H9 (cell line): ENCODE results near the gene MDFIC. TPM values are rescaled to one million over a fixed set of nuclear protein-coding genes. Genes with fewer than 3 reads are reported as not detected.

Source experiments
- DNase-seq: peaks from one replicate; pipeline ENCODE4 v3.0.0-alpha.2; 2017
- H2AFZ ChIP-seq: one replicate; pipeline ENCODE4 v1.6.1; 2013; ENCODE audit warnings: mild to moderate bottlenecking, low read length, control low read depth, moderate library complexity
- H2AK5ac ChIP-seq: 2 replicates; pipeline ENCODE4 v1.6.1; 2013; ENCODE audit warnings: low read length, control low read depth, mixed read lengths; ENCODE audit not compliant: insufficient read length
- H2BK120ac ChIP-seq: one replicate; pipeline ENCODE4 v1.6.1; 2013; ENCODE audit warnings: low read depth, mild to moderate bottlenecking, low read length, control low read depth, inconsistent platforms; ENCODE audit not compliant: poor library complexity, severe bottlenecking
- H2BK12ac ChIP-seq: 2 replicates; pipeline ENCODE4 v1.6.1; 2013; ENCODE audit warnings: low read length, control low read depth, mixed read lengths, low read depth; ENCODE audit not compliant: insufficient read length
- H2BK15ac ChIP-seq: 2 replicates; pipeline ENCODE4 v1.6.1; 2013; ENCODE audit warnings: low read depth, low read length, control low read depth
- H2BK20ac ChIP-seq: one replicate; pipeline ENCODE4 v1.6.1; 2013; ENCODE audit warnings: low read depth, mild to moderate bottlenecking, low read length, control low read depth, inconsistent platforms; ENCODE audit not compliant: poor library complexity, severe bottlenecking
- H2BK5ac ChIP-seq: 2 replicates; pipeline ENCODE4 v1.6.1; 2013; ENCODE audit warnings: low read length, control low read depth, mixed read lengths; ENCODE audit not compliant: insufficient read length
- H3K14ac ChIP-seq: 2 replicates; pipeline ENCODE4 v1.6.1; 2013; ENCODE audit warnings: low read length, control low read depth; ENCODE audit not compliant: insufficient read depth
- H3K18ac ChIP-seq: 2 replicates; pipeline ENCODE4 v1.6.1; 2013; ENCODE audit warnings: low read depth, mild to moderate bottlenecking, mixed read lengths, low read length, control low read depth; ENCODE audit not compliant: insufficient read length
- H3K23ac ChIP-seq: 2 replicates; pipeline ENCODE4 v1.6.1; 2013; ENCODE audit warnings: low read length, control low read depth, mixed read lengths, low read depth; ENCODE audit not compliant: insufficient read length
- H3K23me2 ChIP-seq: 2 replicates; pipeline ENCODE4 v1.6.1; 2013; ENCODE audit warnings: low read depth, mild to moderate bottlenecking, mixed read lengths, low read length, control low read depth; ENCODE audit not compliant: insufficient read length, poor library complexity, severe bottlenecking
- H3K27ac ChIP-seq: 2 replicates; pipeline ENCODE4 v1.5.1; 2013; ENCODE audit warnings: low read length, control low read depth, mixed read lengths, low read depth; ENCODE audit not compliant: insufficient read length
- H3K27me3 ChIP-seq: 2 replicates; pipeline ENCODE4 v1.6.1; 2013; ENCODE audit warnings: low read length, control low read depth, inconsistent platforms; ENCODE audit not compliant: insufficient read depth
- H3K4ac ChIP-seq: 2 replicates; pipeline ENCODE4 v1.6.1; 2013; ENCODE audit warnings: low read depth, mild to moderate bottlenecking, control low read depth, inconsistent platforms, low read length, moderate library complexity
- H3K4me1 ChIP-seq: 2 replicates; pipeline ENCODE4 v1.6.1; 2013; ENCODE audit warnings: low read length, control low read depth, inconsistent platforms; ENCODE audit not compliant: insufficient read depth
- H3K4me2 ChIP-seq: 2 replicates; pipeline ENCODE4 v1.6.1; 2013; ENCODE audit warnings: low read length, control low read depth, mixed read lengths; ENCODE audit not compliant: insufficient read length, insufficient read depth
- H3K56ac ChIP-seq: 2 replicates; pipeline ENCODE4 v1.6.1; 2013; ENCODE audit warnings: low read depth, mild to moderate bottlenecking, mixed read lengths, low read length, control low read depth; ENCODE audit not compliant: insufficient read length
- H3K79me1 ChIP-seq: 2 replicates; pipeline ENCODE4 v1.6.1; 2013; ENCODE audit warnings: low read depth, mild to moderate bottlenecking, moderate library complexity, low read length, control low read depth, inconsistent platforms; ENCODE audit not compliant: insufficient read depth, poor library complexity, severe bottlenecking
- H3K79me2 ChIP-seq: 2 replicates; pipeline ENCODE4 v1.6.1; 2013; ENCODE audit warnings: low read length, control low read depth, inconsistent platforms; ENCODE audit not compliant: insufficient read depth
- H3K9ac ChIP-seq: 2 replicates; pipeline ENCODE4 v1.6.1; 2013; ENCODE audit warnings: low read length, control low read depth, mixed read lengths; ENCODE audit not compliant: insufficient read length; ENCODE audit errors: extremely low read depth
- H3K9me3 ChIP-seq: one replicate; pipeline ENCODE4 v1.6.1; 2013; ENCODE audit warnings: low read depth, low read length, inconsistent platforms; ENCODE audit not compliant: control insufficient read depth
- H3T11ph ChIP-seq: one replicate; pipeline ENCODE4 v1.6.1; 2013; ENCODE audit warnings: mild to moderate bottlenecking, low read length, control low read depth, inconsistent platforms
- H4K20me1 ChIP-seq: one replicate; pipeline ENCODE4 v1.6.1; 2013; ENCODE audit not compliant: control insufficient read depth, insufficient read length, insufficient read depth
- H4K5ac ChIP-seq: 2 replicates; pipeline ENCODE4 v1.6.1; 2013; ENCODE audit warnings: low read depth, mild to moderate bottlenecking, mixed read lengths, low read length, control low read depth; ENCODE audit not compliant: insufficient read length
- H4K8ac ChIP-seq: replicated peaks from 2 replicates; pipeline ENCODE4 v1.6.1; 2013; ENCODE audit warnings: low read length, control low read depth, mixed read lengths, low read depth; ENCODE audit not compliant: insufficient read length
- H4K91ac ChIP-seq: 2 replicates; pipeline ENCODE4 v1.6.1; 2013; ENCODE audit warnings: low read depth, mild to moderate bottlenecking, moderate library complexity, mixed read lengths, low read length, control low read depth; ENCODE audit not compliant: insufficient read length
- H3K27ac Mint-ChIP-seq, 3 experiments: 2 replicates in 2 of 3; 3 replicates in 1 of 3; pipeline ENCODE4 v1.8.0; 2020 to 2021; ENCODE audit warnings: mixed read lengths in 3 of 3, mild to moderate bottlenecking in 1 of 3, moderate library complexity in 1 of 3
- H3K27me3 Mint-ChIP-seq: 2 replicates; pipeline ENCODE4 v1.8.0; 2021; ENCODE audit warnings: low read depth, mild to moderate bottlenecking, moderate library complexity, mixed read lengths
- H3K36me3 Mint-ChIP-seq, 3 experiments: 2 replicates in 2 of 3; 3 replicates in 1 of 3; pipeline ENCODE4 v1.8.0; 2020 to 2021; ENCODE audit warnings: low read depth in 3 of 3, mixed read lengths in 3 of 3; ENCODE audit not compliant: insufficient read depth in 1 of 3
- H3K4me1 Mint-ChIP-seq, 2 experiments: 2 replicates each; pipeline ENCODE4 v1.8.0; 2020; ENCODE audit warnings: mixed read lengths in 2 of 2
- H3K4me3 Mint-ChIP-seq, 2 experiments: 2 replicates in 1 of 2; 3 replicates in 1 of 2; pipeline ENCODE4 v1.8.0; 2020 to 2021; ENCODE audit warnings: mild to moderate bottlenecking in 2 of 2, mixed read lengths in 2 of 2, moderate library complexity in 1 of 2
- H3K9me3 Mint-ChIP-seq, 2 experiments: 2 replicates in 1 of 2; 3 replicates in 1 of 2; pipeline ENCODE4 v1.8.0; 2020; ENCODE audit warnings: mild to moderate bottlenecking in 2 of 2, mixed read lengths in 2 of 2, moderate library complexity in 1 of 2
- WGBS: extraction: QIAGEN DNeasy Blood & Tissue Kit; methylation state at CpG from one replicate; pipeline ENCODE4 v1.1.7; 2013; ENCODE audit warnings: missing lambda C conversion rate, low lambda C conversion rate, mixed read lengths; ENCODE audit not compliant: insufficient read length; ENCODE audit errors: extremely low coverage; 5-methylcytosine and 5-hydroxymethylcytosine counted together
- long read RNA-seq: library from polyadenylated mRNA; unstranded; transcript quantifications from one replicate; pipeline ENCODE4 v2.0.0, GENCODE V29; 2020
- total RNA-seq: library from RNA; stranded (reverse); gene quantifications from 2 replicates; pipeline ENCODE4 v1.2.1, GENCODE V29; 2021
- TF ChIP-seq, protein P1 (sequence below): fragments of 200-600 bp; sonication (generic); conservative IDR thresholded peaks from 3 replicates; pipeline ENCODE4 v1.8.0; 2021; ENCODE audit warnings: antibody characterized with exemption, mild to moderate bottlenecking

Gene MDFIC, protein sequence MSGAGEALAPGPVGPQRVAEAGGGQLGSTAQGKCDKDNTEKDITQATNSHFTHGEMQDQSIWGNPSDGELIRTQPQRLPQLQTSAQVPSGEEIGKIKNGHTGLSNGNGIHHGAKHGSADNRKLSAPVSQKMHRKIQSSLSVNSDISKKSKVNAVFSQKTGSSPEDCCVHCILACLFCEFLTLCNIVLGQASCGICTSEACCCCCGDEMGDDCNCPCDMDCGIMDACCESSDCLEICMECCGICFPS
- total RNA-seq, result 2.0 and 2.1 TPM in 2 replicates
- long read RNA-seq, partial matches to known transcripts, result 1 of 1 reads
- long read RNA-seq, other reads (novel, unspliced or antisense), result 0 of 1 reads

DNA sequence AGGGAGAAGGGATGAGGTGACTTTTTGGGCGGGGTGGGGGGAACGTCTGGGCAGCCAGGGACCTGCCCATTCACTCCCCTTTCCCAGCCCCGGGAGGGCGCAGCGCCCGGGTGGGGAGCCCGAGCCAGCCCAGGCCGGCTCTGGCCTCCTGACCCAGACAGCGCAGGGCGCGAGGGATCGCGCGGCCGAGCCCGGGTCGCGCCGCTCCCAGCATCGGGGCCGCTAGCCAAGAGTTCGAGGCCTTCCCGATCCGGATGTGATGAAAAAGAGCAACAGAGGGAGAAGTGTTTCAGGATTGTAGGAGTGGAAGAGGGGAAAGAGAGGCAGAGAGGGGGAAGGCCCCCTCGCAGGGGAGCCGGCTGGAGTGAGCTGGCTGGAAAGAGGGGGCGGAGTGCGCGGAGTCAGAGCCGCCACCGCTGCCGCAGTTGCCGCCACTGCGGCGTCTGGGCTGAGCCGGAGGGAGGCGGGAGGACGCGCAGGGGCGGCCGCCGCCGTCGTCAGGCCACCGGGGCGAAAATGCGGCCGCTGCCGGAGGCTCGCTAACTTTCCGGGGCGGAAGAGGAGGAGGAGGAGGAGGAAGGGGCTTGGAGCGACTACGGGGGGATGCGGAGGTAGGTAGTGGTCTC, at the start of gene MDFIC:
TSS of gene MDFIC (plus strand) at position 69 of the 626 bp plus-strand sequence. CDS start 940 bp downstream, outside the sequence.
- Histone ChIP-seq H3K9me3 (no peaks in the 10 kb centered on the region), H3K23me2 (peaks cover 16% of the 10 kb centered on the region), H2BK5ac (no peak within 1 kb of the TSS), H3K9ac (peak within 1 kb of the TSS; percentile 69), H3K56ac (no peak within 1 kb of the TSS), H4K5ac (no peak within 1 kb of the TSS), H2AK5ac (no peak within 1 kb of the TSS), H2BK20ac (no peak within 1 kb of the TSS), H3K4me2 (peak within 1 kb of the TSS; percentile 68), H2BK12ac (no peak within 1 kb of the TSS), H3K79me1 (no peaks in the 10 kb centered on the region), H3K27ac (no peak within 1 kb of the TSS), H4K8ac (no peak within 1 kb of the TSS), H3K27me3 (no peaks in the 10 kb centered on the region), H3K14ac (peak within 1 kb of the TSS; percentile 76), H3T11ph (no peak within 1 kb of the TSS), H2BK15ac (no peak within 1 kb of the TSS), H3K23ac (no peak within 1 kb of the TSS), H3K18ac (peak within 1 kb of the TSS; percentile 80), H3K79me2 (no peaks in the 10 kb centered on the region), H4K20me1 (no peaks in the 10 kb centered on the region), H2BK120ac (no peak within 1 kb of the TSS), H3K4me1 (no peaks in the 10 kb centered on the region), H3K4ac (no peak within 1 kb of the TSS), H4K91ac (no peak within 1 kb of the TSS), H2AFZ (peak within 1 kb of the TSS; percentile 14)
- peak; percentile 59 for DNase-seq
- TF ChIP-seq, protein P1, sequence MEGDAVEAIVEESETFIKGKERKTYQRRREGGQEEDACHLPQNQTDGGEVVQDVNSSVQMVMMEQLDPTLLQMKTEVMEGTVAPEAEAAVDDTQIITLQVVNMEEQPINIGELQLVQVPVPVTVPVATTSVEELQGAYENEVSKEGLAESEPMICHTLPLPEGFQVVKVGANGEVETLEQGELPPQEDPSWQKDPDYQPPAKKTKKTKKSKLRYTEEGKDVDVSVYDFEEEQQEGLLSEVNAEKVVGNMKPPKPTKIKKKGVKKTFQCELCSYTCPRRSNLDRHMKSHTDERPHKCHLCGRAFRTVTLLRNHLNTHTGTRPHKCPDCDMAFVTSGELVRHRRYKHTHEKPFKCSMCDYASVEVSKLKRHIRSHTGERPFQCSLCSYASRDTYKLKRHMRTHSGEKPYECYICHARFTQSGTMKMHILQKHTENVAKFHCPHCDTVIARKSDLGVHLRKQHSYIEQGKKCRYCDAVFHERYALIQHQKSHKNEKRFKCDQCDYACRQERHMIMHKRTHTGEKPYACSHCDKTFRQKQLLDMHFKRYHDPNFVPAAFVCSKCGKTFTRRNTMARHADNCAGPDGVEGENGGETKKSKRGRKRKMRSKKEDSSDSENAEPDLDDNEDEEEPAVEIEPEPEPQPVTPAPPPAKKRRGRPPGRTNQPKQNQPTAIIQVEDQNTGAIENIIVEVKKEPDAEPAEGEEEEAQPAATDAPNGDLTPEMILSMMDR, result no peak
- peaks cover 36% of the 10 kb centered on the region for H3K27me3 Mint-ChIP-seq
- no peaks in the 10 kb centered on the region; a peak in 1 of 7 replicates for H3K36me3 Mint-ChIP-seq
- no peaks in the 10 kb centered on the region; a peak in 1 of 5 replicates for H3K9me3 Mint-ChIP-seq
- peaks cover 9 to 15% of the 10 kb centered on the region in 2 experiments for H3K4me1 Mint-ChIP-seq
- H3K27ac Mint-ChIP-seq, result peak within 1 kb of the TSS in 2 of 3 experiments; percentile 73 to 96; a peak in 5 of 7 replicates
- peak within 1 kb of the TSS; percentile 76 to 93 for H3K4me3 Mint-ChIP-seq
- WGBS, result no CpG with 5 or more reads among the region's 55 CpGs
